GM12878 (cell line): ENCODE measurements around the gene SEC23IP. TPM values are rescaled to one million over a fixed set of nuclear protein-coding genes. Genes with fewer than 3 reads are reported as not detected.

Source experiments
- ATAC-seq: fragments of 200-7000 bp; cut with Tn5 transposase; 3 replicates; pipeline ENCODE4 v1.9.1; 2020; ENCODE audit warnings: mild to moderate bottlenecking, moderate library complexity
- BruUV-seq: library from RNA; stranded (reverse); fragments of 400-500 nt; replicated peaks from 2 replicates; lab custom pipeline; 2021; lab: Mats Ljungman, UMichigan
- CTCF ChIA-PET: fragments of 300-600 bp; sonication (Branson Sonifier 250); formaldehyde crosslinking; extraction: SDS; loops from one replicate; lab custom pipeline; 2021; ENCODE audit warnings: inconsistent platforms; lab: Yijun Ruan, JAX
- POLR2A ChIA-PET: fragments of 350-600 bp; formaldehyde crosslinking; extraction: SDS; loops from one replicate; lab custom pipeline; 2021; ENCODE audit warnings: inconsistent platforms; lab: Charles Lee
- RAD21 ChIA-PET: fragments of 300-600 bp; sonication (Branson Sonifier 250); formaldehyde crosslinking; loops from one replicate; lab custom pipeline; 2023; ENCODE audit warnings: antibody characterized with exemption; ENCODE audit not compliant: unreplicated experiment; lab: Charles Lee
- SMC1A ChIA-PET: fragments of 300-600 bp; sonication (Branson Sonifier 250); formaldehyde crosslinking; loops from one replicate; lab custom pipeline; 2023; ENCODE audit not compliant: unreplicated experiment, uncharacterized antibody; lab: Charles Lee
- DNase-seq: peaks from one replicate; pipeline ENCODE4 v3.0.0-alpha.2; 2011; ENCODE audit warnings: low read depth, low spot score
- FAIRE-seq: peaks from 3 replicates; lab custom pipeline; 2011; peaks lifted over from hg19 to GRCh38; lab: Jason Lieb, UNC
- H2AFZ ChIP-seq: 2 replicates; pipeline ENCODE4 v1.6.0; 2011; ENCODE audit warnings: low read depth, low read length, control low read depth; ENCODE audit not compliant: control insufficient read depth
- H3K27ac ChIP-seq: 2 replicates; pipeline ENCODE4 v1.5.1; 2011; ENCODE audit warnings: control low read depth; ENCODE audit not compliant: control insufficient read depth, insufficient read depth
- H3K27me3 ChIP-seq, 2 experiments: replicated peaks in 1 of 2; 2 replicates each; pipeline versions ENCODE4 v1.6.0 to v1.6.1; 2011; ENCODE audit warnings: low read length in 1 of 2; ENCODE audit not compliant: control insufficient read depth in 2 of 2, insufficient read depth in 2 of 2
- H3K36me3 ChIP-seq, 2 experiments: 2 replicates each; pipeline ENCODE4 v1.5.1; 2011; ENCODE audit warnings: low read length in 1 of 2; ENCODE audit not compliant: control insufficient read depth in 2 of 2, insufficient read depth in 2 of 2
- H3K4me1 ChIP-seq: 2 replicates; pipeline ENCODE4 v1.6.1; 2011; ENCODE audit warnings: mild to moderate bottlenecking, low read length, moderate library complexity, mixed read lengths; ENCODE audit not compliant: control insufficient read depth, insufficient read depth
- H3K4me2 ChIP-seq: 2 replicates; pipeline ENCODE4 v1.6.0; 2011; ENCODE audit warnings: control low read depth; ENCODE audit not compliant: control insufficient read depth, insufficient read depth
- H3K4me3 ChIP-seq: fragments of 200-600 bp; sonication (generic); 2 replicates; pipeline ENCODE4 v1.5.1; 2016
- H3K79me2 ChIP-seq: 2 replicates; pipeline ENCODE4 v1.6.0; 2011; ENCODE audit warnings: low read length; ENCODE audit not compliant: control insufficient read depth, insufficient read depth
- H3K9ac ChIP-seq: 2 replicates; pipeline ENCODE4 v1.8.0; 2011; ENCODE audit warnings: low read length, control low read depth, mixed read lengths; ENCODE audit not compliant: control insufficient read depth, insufficient read depth
- H3K9me3 ChIP-seq: replicated peaks from 3 replicates; pipeline ENCODE4 v1.5.1; 2011; ENCODE audit warnings: mild to moderate bottlenecking, low read length; ENCODE audit not compliant: control insufficient read depth, insufficient read depth
- H4K20me1 ChIP-seq: 2 replicates; pipeline ENCODE4 v1.6.0; 2011; ENCODE audit not compliant: control insufficient read depth, insufficient read depth
- BMI1 ChIP-seq: fragments of 450-650 bp; IDR thresholded peaks from 2 replicates; pipeline ENCODE4 v1.6.1; 2016; ENCODE audit warnings: mild to moderate bottlenecking, moderate library complexity, borderline replicate concordance
- CHD1 ChIP-seq: IDR thresholded peaks from 2 replicates; pipeline ENCODE4 v1.6.1; 2012; ENCODE audit warnings: low read depth, low read length, improper control_type of control experiment
- E2F4 ChIP-seq: IDR thresholded peaks from 2 replicates; pipeline ENCODE4 v1.6.1; 2012; ENCODE audit warnings: low read depth, low read length, improper control_type of control experiment
- EED ChIP-seq: sonication (generic); IDR thresholded peaks from 2 replicates; pipeline ENCODE4 v1.6.1; 2016; ENCODE audit warnings: antibody characterized with exemption, low read depth
- EGR1 ChIP-seq, 2 experiments: IDR thresholded peaks; 1 replicate in 1 of 2; 2 replicates in 1 of 2; pipeline ENCODE4 v1.6.1; 2011 to 2012; ENCODE audit warnings: low read depth in 2 of 2, low read length in 2 of 2, borderline replicate concordance in 1 of 2, mild to moderate bottlenecking in 1 of 2, moderate library complexity in 1 of 2
- FOS ChIP-seq: IDR thresholded peaks from 3 replicates; pipeline ENCODE4 v1.6.1; 2011; ENCODE audit warnings: borderline replicate concordance; ENCODE audit not compliant: insufficient read length; ENCODE audit errors: extremely low read depth
- HDAC6 ChIP-seq: fragments of 200-600 bp; sonication (generic); IDR thresholded peaks from one replicate; pipeline ENCODE4 v1.8.0; 2017; ENCODE audit warnings: antibody characterized with exemption; ENCODE audit not compliant: unreplicated experiment
- KDM1A ChIP-seq: fragments of 200-600 bp; sonication (generic); IDR thresholded peaks from 2 replicates; pipeline ENCODE4 v1.6.1; 2016; ENCODE audit warnings: borderline replicate concordance
- NFIC ChIP-seq: IDR thresholded peaks from 2 replicates; pipeline ENCODE4 v1.6.1; 2012; ENCODE audit warnings: low read depth, mild to moderate bottlenecking, inconsistent platforms, low read length, moderate library complexity
- NFXL1 ChIP-seq: fragments of 450-650 bp; IDR thresholded peaks from 2 replicates; pipeline ENCODE4 v1.6.1; 2017; ENCODE audit warnings: antibody characterized with exemption, mild to moderate bottlenecking, borderline replicate concordance
- NFYB ChIP-seq: IDR thresholded peaks from 2 replicates; pipeline ENCODE4 v1.6.1; 2011; ENCODE audit warnings: low read depth, mild to moderate bottlenecking, low read length, improper control_type of control experiment, moderate library complexity; ENCODE audit not compliant: insufficient read depth
- STAT1 ChIP-seq: fragments of 450-650 bp; conservative IDR thresholded peaks from 2 replicates; pipeline ENCODE4 v1.6.1; 2014; ENCODE audit warnings: antibody characterized with exemption, mild to moderate bottlenecking
- SUPT20H ChIP-seq: IDR thresholded peaks from 2 replicates; pipeline ENCODE4 v1.6.1; 2011; ENCODE audit warnings: low read depth, mild to moderate bottlenecking, low read length, moderate library complexity, borderline replicate concordance; ENCODE audit not compliant: control insufficient read depth
- ZBTB11 ChIP-seq: fragments of 450-650 bp; formaldehyde crosslinking; IDR thresholded peaks from 2 replicates; pipeline ENCODE4 v1.5.0; 2022; ENCODE audit warnings: mild to moderate bottlenecking, missing genetic modification characterization
- ZNF622 ChIP-seq: fragments of 450-650 bp; IDR thresholded peaks from 2 replicates; pipeline ENCODE4 v1.6.1; 2017; ENCODE audit warnings: mild to moderate bottlenecking, inconsistent platforms
- WGBS: methylation state at CpG from one replicate; pipeline ENCODE4 v1.1.6; 2016; ENCODE audit warnings: low lambda C conversion rate; ENCODE audit not compliant: insufficient replicate concordance, insufficient coverage; ENCODE audit errors: missing lambda C conversion rate; 5-methylcytosine and 5-hydroxymethylcytosine counted together
- in situ Hi-C: fragments of 300-500 bp; cut with MboI; formaldehyde crosslinking; loops from 9 replicates; pipeline ENCODE4 v1.14.3; 2018; ENCODE audit warnings: mixed read lengths
- intact Hi-C: fragments of 100-400 bp; cut with micrococcal nuclease; formaldehyde crosslinking; loops from one replicate; pipeline ENCODE4 v1.14.2; 2022; ENCODE audit not compliant: unreplicated experiment
- polyA plus RNA-seq, 11 experiments: library from polyadenylated mRNA; depleted of rRNA in 4 of 11; unstranded in 6 of 11; stranded (reverse) in 5 of 11; fragments of >200 nt; fragmentation: Nextera tagmentation in 4 of 11; fragmentation: Illumina TruSeq in 1 of 11; extraction: Ambion mirVana in 4 of 11; extraction: Trizol in 1 of 11; gene quantifications; 1 replicate in 1 of 11; 2 replicates in 10 of 11; pipeline versions ENCODE4 v1.2.1 to v1.2.3, GENCODE V29; 2011 to 2016; ENCODE audit warnings: inconsistent platforms in 2 of 11, missing spikeins in 2 of 11, low read depth in 1 of 11
- total RNA-seq, 4 experiments: library from RNA; depleted of rRNA in 3 of 4; stranded (reverse); fragments of >200 nt in 3 of 4; fragmentation: Illumina TruSeq in 1 of 4; extraction: Trizol in 1 of 4; gene quantifications; 2 replicates each; pipeline versions ENCODE4 v1.2.1 to v1.2.3, GENCODE V29; 2013 to 2021

The SEC23IP gene
- total and polyA plus RNA-seq, 10 of the 15 experiments (the other 5 are each of a cell fraction or from before 2014, with no cell fraction given): 15.1 to 82.5 (median 36.0) TPM

GRCh38 chr10:119893845-119894427 lies 1.4 kb downstream of the SEC23IP start:
- Histone ChIP-seq H3K36me3 (peaks cover 0 to 9% of the 10 kb centered on the region in 2 experiments; a peak in 2 of 4 replicates), H3K4me2 (peak overlapping the region; percentile 69), H3K4me1 (no peaks in the 10 kb centered on the region), H2AFZ (no peak overlapping the region), H3K4me3 (peak overlapping the region; percentile 80), H4K20me1 (peaks cover 4% of the 10 kb centered on the region; the same call in 1 of the 2 replicates), H3K79me2 (peaks cover 55% of the 10 kb centered on the region), H3K27ac (no peak overlapping the region), H3K27me3 (no peaks in the 10 kb centered on the region), H3K9ac (peak overlapping the region; percentile 22; the same call in 1 of the 2 replicates), H3K9me3 (no peaks in the 10 kb centered on the region; the same call in 2 of the 3 replicates)
- TSS peak; percentile 60 for BruUV-seq
- in situ Hi-C loops (no loop called here), intact Hi-C loops (no loop called here)
- TF ChIP-seq EGR1 (IDR thresholded peaks at IDR 0.05; ENCODE audit: borderline replicate concordance in 1 of 2, low read depth in 2 of 2, low read length in 2 of 2): no peak
- TF ChIP-seq E2F4: no peak
- TF ChIP-seq NFYB: no peak
- TF ChIP-seq EED: no peak
- no peak for TF ChIP-seq SUPT20H
- no peak for TF ChIP-seq ZBTB11 (CRISPR knock-in tag)
- no peak for TF ChIP-seq HDAC6
- TF ChIP-seq STAT1: no peak
- TF ChIP-seq KDM1A: no peak
- no peak for TF ChIP-seq FOS
- no peak for TF ChIP-seq NFXL1
- TF ChIP-seq CHD1: no peak
- TF ChIP-seq ZNF622: no peak
- TF ChIP-seq BMI1: no peak
- no peak for TF ChIP-seq NFIC
- SMC1A ChIA-PET: no interaction called here
- FAIRE-seq (no peak), DNase-seq (no peak), ATAC-seq (no peak)
- WGBS: 100% methylated on average over 3 of the region's 3 CpGs
- RAD21 ChIA-PET: interaction anchor here (2.1 kb wide), 1 partner anchor 22 kb away, joined by 23 read pairs; the partner anchor contains the start of gene MCMBP
- POLR2A ChIA-PET: interaction anchor here (0.6 to 5.5 kb wide), 2 partner anchors 22 to 25 kb away, joined by 3 to 69 read pairs; partner anchors contain the start of gene MCMBP
- CTCF ChIA-PET: interaction anchor here (4.5 kb wide), 1 partner anchor 22 kb away, joined by 33 read pairs; the partner anchor contains the start of gene MCMBP
